LNCaP clone FGC (cell line): ENCODE results near the gene NRXN3.

Experiments used
- DNase-seq: peaks from one replicate; pipeline ENCODE4 v3.0.0-alpha.2; 2011; ENCODE audit warnings: low read depth
- H3K4me3 ChIP-seq: 2 replicates; pipeline ENCODE4 v1.5.1; 2011; ENCODE audit warnings: mild to moderate bottlenecking, low read depth, low read length, control low read depth
- CTCF ChIP-seq: IDR thresholded peaks from 2 replicates; pipeline ENCODE4 v1.5.1; 2012; ENCODE audit warnings: mild to moderate bottlenecking; ENCODE audit not compliant: control insufficient read depth, insufficient read depth; ENCODE audit errors: extremely low read depth

The NRXN3 gene

GRCh38 chr14:78170203-78170602, at the start of gene NRXN3:
Gene NRXN3 (plus strand): TSS chr14:78170373. CDS start chr14:78243094, 72,721 bp downstream.
- TF ChIP-seq CTCF = no peak
- DNase-seq = no peak
- no peak within 1 kb of the TSS for H3K4me3 ChIP-seq

GRCh38 chr14:78122436-78122835, 47.7 kb upstream of the NRXN3 start:
- no peak for DNase-seq
- H3K4me3 ChIP-seq = no peak overlapping the region
- TF ChIP-seq CTCF = no peak

- no peak for TF ChIP-seq CTCF
- no peak for DNase-seq
- H3K4me3 ChIP-seq = no peak overlapping the region
Observed at GRCh38 chr14:78123650-78124253, 46.4 kb upstream of the NRXN3 start.

- TF ChIP-seq CTCF = no peak
- no peak for DNase-seq
- no peak overlapping the region for H3K4me3 ChIP-seq
Observed at GRCh38 chr14:78127961-78128360, 42.2 kb upstream of the NRXN3 start.

GRCh38 chr14:78129375-78129774, 40.8 kb upstream of the NRXN3 start:
- TF ChIP-seq CTCF = no peak
- no peak overlapping the region for H3K4me3 ChIP-seq
- no peak for DNase-seq

- no peak for TF ChIP-seq CTCF
- DNase-seq = no peak
- no peak overlapping the region for H3K4me3 ChIP-seq
Observed at GRCh38 chr14:78130356-78130755, 39.8 kb upstream of the NRXN3 start.

- no peak overlapping the region for H3K4me3 ChIP-seq
- no peak for DNase-seq
- no peak for TF ChIP-seq CTCF
Observed at GRCh38 chr14:78131201-78131600, 39.0 kb upstream of the NRXN3 start.
